DMS114 treated with DMSO at 0.1 percent for 48 hours (cell line): Measurements from ENCODE around the gene GABPB1.
"Not testable (repeated sequence)": the region's sequence is repeated elsewhere in the genome, so short reads cannot be mapped to it uniquely, and the experiment has no call there.

Source experiments
- DNase-seq: peaks from one replicate; lab custom pipeline; 2025; ENCODE audit not compliant: unreplicated experiment; lab: John Stamatoyannopoulos, UW

GABPB1 gene

GRCh38 chr15:50354838-50355618 is at the start of gene GABPB1:
Gene GABPB1 (minus strand): TSS chr15:50355198. CDS start chr15:50309798, 45,400 bp downstream.
- peak; percentile 92 for DNase-seq

DNA sequence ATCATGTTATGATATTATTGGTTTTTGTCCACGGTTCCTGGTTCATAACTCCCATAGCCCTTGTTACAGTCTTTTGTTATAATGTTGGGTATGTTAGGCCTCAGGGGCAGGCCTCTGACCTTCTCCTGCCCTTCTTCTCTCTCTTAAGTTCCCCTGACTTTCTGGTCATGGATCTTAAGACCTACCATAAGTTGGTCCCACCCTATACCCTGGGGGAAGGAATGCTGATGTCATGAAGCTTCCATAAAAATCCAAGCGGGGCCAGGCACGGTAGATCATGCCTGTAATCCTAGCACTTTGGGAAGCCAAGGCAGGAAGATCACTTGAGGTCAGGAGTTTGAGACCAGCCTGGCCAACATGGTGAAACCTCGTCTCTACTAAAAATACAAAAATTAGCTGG is 36.6 kb upstream of the GABPB1 start:
- not testable (repeated sequence) for DNase-seq

DNA sequence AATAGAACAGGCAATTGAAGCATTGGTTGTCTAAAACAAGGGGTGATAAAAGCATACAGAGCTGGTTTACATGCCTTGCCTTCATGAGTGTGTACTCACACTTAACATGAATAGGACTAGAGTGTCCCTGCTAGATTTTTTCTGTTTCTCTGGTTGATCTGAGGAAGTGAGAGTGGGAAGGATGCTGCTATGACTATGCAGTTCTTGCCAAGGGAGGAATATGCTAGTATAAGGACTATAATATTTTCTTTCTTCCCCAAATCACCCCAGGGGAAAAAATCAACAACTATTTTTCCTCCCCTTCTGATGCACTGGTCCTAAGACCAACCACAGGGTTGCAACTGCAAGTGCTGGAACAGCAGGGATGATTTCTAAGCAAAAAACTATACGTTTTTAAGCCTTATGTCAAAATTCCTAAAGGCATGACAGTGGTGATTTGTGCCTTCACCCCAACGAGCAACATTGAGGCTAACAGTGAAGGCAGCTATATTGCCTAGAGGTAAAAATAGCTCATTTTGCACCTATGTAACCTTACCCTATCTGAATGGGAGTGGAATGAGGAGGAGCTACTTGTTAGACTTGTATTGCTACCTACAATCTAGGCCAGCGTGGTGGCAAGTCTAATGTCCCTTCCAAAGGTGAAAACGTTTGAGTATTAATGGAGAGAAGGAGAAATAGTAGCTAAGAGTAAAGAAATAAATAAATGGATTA is 35.7 kb upstream of the GABPB1 start:
- no peak for DNase-seq

DNA sequence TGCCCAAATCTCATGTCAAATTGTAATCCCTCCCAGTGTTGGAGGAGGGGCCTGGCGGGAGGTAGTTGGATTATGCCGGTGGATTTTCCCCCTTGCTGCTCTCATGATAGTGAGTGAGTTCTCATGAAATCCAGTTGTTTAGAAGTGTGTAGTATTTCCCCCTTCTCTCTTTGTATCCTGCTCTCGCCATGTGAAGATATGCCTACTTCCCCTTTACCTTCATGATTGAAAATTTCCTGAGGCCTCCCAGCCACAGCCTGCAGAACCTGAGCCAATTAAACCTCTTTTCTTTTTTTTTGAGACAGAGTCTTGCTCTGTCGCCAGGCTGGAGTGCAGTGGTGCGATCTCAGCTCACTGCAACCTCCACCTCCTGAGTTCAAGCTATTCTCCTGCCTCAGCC is 27.4 kb upstream of the GABPB1 start:
- not testable (repeated sequence) for DNase-seq

GRCh38 chr15:50381438-50381837 is 26.4 kb upstream of the GABPB1 start:
- no peak for DNase-seq

DNA sequence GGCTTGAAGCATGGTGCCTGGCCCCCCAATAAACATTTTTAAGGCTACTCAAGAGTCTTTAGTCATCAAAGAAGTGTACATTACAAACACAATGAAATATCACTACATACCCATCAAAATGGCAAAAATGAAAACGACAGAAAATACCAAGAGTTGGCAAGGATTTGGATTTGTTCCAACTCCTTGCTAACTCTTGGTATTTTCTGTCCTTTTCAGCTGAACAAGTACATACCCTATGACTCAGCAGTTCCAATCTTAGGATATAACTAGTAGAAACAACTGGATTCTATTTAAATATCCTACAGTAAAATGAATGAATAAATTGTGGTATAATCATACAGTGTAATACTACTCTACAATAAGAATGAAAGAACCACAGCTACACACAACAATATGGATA is 25.1 kb upstream of the GABPB1 start:
- no peak for DNase-seq

- DNase-seq, result not testable (repeated sequence)
These were observed 24.4 kb upstream of the GABPB1 start for GRCh38 chr15:50379413-50379812.

- no peak for DNase-seq
These were observed 23.8 kb upstream of the GABPB1 start for GRCh38 chr15:50378776-50379175.

DNA sequence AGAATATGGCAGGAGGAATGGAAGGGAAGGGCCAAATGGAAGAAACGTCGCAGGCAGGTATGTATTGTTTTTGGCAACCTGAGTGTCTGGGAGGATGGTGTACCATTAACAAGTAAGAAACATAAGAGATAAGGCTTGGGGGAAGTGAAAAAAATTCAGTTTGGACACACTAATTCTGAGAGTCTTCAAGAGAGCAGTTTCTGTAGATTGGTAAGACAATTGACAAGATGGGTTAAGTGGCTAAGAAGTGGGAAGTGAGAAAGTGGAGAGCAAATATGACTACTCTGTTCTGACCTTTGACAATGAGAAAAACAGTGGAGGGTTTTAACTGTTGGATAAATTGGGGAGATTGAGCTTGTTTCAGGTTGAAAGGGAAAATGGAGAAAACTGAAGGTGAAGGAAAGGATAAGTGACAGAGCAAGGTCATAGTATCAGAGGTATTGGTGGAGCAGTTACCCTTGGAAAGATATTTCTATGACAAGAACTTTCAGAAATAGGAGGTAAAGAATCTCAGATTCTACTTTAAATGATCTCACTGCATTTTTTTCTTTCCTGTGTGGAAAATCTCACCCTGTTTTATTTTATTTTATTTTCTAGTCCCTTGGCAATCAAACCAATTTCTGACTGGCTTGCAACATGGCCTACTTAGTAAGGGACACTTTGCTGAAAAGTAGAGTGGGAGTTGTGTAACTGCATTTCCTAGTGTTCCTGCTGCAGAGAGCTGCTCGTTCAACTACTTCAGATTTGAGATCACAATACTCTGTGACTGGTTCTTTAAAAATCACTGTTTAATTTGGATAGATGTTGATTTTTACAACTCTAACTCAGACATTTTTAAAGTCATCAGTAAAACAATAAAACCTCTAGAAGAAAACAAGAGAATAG is 23.1 kb upstream of the GABPB1 start:
- DNase-seq, result no peak

- not testable (repeated sequence) for DNase-seq
These were observed 14.6 kb upstream of the GABPB1 start for GRCh38 chr15:50369564-50369963.

GRCh38 chr15:50365971-50366370 is 11.0 kb upstream of the GABPB1 start:
- no peak for DNase-seq

DNA sequence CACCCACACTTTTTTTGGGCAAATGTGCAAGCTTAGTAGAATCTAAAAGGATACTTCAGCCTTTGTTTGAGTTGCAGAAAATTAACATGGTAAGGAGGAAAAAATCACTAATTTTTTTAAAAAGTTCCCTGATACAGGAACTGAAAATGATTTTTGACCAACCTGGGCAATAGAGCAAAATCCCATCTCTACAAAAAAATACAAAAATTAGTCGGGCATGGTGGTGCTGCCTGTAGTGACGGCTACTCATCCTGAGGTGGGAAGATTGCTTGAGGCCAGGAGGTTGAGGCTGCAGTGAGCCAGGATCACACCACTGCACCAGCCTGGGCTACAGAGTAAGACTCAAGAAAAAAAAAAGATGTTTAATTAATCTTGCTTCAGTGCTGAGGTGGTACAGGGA is 10.6 kb upstream of the GABPB1 start:
- DNase-seq, result no peak

DNA sequence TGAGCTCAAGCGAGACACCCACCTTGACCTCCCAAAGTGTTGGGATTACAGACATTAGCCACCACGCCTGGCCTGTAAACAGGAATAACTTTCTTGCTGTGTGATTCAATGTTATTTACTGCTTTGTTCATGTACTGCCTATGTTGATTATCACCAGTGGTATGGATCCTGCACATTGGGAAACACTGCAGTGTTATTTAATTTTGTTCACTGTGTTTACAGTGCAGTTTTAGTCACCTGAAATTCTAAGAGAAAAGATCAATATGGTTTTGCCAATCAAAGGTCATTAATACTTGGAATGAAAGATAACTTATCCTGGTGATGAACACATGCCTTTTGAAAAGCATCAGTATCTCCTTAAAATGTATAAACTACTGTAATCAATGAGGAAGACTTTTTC is 8.6 kb upstream of the GABPB1 start:
- DNase-seq, result no peak

GRCh38 chr15:50361756-50362155 is 6.8 kb upstream of the GABPB1 start:
- DNase-seq, result no peak

- DNase-seq, result peak; percentile 59
These were observed 3.8 kb upstream of the GABPB1 start for GRCh38 chr15:50358845-50359244.

DNA sequence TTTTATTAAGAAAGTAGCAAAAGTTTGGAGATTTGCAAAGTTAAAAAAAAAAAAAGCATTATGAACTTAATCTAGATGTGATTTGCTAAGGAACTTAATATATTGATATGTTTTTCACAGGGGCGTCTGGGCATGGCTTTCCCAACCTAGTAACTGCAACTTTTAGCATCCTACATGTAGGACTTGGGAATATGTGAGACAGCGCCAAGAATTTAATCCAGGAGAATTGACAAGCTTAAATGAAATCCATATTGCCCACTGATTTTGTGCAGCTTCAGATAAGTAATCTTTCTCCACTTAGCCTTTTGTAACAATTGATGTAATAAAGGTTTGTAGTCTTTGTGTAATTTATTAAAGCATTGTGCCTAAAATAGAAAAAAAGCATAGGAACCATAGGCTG is 982 bp upstream of the GABPB1 start:
- DNase-seq, result no peak

GRCh38 chr15:50355619-50355905 is 564 bp upstream of the GABPB1 start:
- no peak for DNase-seq

DNA sequence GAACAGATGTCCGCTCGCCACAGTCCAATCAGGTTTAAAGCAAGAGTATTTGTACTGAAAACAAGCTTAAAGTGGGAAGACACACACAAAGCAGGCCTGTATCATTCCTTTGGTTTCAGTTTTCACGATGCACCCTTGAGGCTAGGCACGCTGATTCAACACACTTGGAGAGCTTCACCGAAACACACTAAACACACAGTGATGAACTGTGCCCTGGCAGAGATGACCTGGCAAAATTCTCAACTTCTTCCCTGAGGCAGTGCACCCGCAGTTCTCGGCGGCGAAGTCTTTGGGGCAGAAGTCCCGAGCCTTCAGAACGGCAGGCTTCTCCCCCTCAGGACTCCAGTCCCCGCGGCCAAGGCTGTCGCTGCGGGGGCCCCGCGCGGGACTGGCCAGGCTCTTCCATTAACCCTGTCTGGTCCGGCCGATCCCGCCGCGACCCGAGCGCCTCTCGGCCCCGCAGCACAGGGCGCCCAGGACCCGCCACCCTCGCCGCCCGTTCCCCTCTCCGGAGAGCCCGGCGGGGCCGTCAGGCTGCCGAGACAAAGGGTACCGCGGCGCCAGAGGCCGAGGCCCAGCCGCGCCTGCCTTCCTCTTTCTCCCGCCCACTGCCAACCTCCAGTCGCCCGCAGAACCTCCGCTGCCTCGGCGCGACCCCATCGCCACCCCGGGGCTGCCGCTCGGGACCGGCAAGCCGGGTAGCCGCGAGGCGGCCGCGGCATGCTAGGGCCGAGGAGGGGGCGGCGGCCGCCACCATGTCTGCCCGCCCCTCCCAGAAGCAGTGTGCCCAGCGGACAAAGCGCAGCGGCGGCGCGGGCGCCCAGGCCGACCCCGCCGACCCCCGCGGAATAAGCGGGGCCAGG is 792 bp downstream of the GABPB1 start:
- DNase-seq, result peak; percentile 64

- DNase-seq, result no peak
These were observed 1.6 kb downstream of the GABPB1 start for GRCh38 chr15:50353251-50353974.

DNA sequence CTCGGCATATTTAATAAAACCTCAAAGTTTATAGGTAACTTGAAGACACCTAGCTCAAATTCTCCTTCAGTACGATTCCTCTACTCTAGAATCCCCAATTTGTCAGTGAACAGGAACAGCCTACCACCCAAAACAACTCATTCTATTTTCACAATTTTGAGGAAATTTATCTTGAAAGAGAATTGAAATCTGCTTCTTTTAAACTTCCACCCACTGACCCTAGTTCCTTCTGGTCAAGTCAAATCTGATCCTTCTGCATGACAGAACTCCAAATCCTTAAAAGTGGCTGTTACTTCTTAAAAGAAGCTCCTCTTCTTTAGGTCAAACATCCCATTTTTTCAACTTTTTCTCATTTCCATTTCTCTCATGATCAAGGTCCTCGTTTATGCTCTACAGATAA is 4.4 kb downstream of the GABPB1 start:
- DNase-seq, result no peak
